ENCODE data around the gene NCK2.

NCK2 gene

DNA sequence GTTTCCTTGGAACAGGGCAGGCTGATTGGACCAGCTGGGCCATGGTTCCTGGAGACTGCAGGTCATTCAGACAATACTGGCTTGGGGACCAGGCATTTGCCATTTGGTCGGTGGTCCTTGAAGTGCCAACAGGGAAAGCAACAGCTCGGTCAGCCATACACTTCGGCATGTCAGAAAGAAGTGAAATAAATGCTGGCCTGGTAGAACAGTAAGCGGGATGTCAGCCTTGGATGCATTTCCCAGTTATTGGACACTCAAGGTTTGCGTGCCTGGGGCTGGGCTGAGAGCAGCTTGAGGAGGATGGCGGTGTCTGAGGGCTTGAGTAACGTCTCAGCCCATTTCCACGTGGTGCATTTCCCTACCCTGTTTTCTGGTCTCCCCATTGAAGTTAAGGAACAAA, 75.4 kb downstream of the NCK2 start:
- no peak overlapping the region for H4K8ac ChIP-seq (ENCODE audit: low read depth, low read length)
- H3K27ac ChIP-seq (replicated peaks; ENCODE audit: low read length) = no peak overlapping the region
- H3K4ac ChIP-seq (ENCODE audit: low read length) = no peak overlapping the region
- H3K36me3 ChIP-seq (replicated peaks in 1 of 2; ENCODE audit: control insufficient read depth in 2 of 2, insufficient read depth in 2 of 2, low read length in 2 of 2) = peaks cover 2 to 68% of the 10 kb centered on the region in 2 donors
- H2BK15ac ChIP-seq (ENCODE audit: low read length) = no peak overlapping the region
- no peak overlapping the region for H4K91ac ChIP-seq (ENCODE audit: low read depth, low read length, poor library complexity)
- H2BK5ac ChIP-seq (ENCODE audit: low read length) = no peak overlapping the region
- no peak overlapping the region for H3K14ac ChIP-seq (ENCODE audit: low read length)
- H2BK12ac ChIP-seq (ENCODE audit: low read length) = no peak overlapping the region
- H3K4me1 ChIP-seq (ENCODE audit: control insufficient read depth in 2 of 2, insufficient read depth in 1 of 2, low read depth in 1 of 2, low read length in 2 of 2) = peaks cover 0 to 3% of the 10 kb centered on the region in 2 donors
- H3K4me2 ChIP-seq (ENCODE audit: insufficient read depth, low read length, poor library complexity, severe bottlenecking) = no peak overlapping the region
- no peak overlapping the region for H3K4me3 ChIP-seq (ENCODE audit: low read length in 2 of 2)
- H2AFZ ChIP-seq (ENCODE audit: low read length) = no peak overlapping the region
- H3K9me3 ChIP-seq (replicated peaks in 1 of 2; ENCODE audit: control insufficient read depth in 2 of 2, insufficient read depth in 1 of 2, low read depth in 1 of 2, low read length in 2 of 2) = peaks cover 0 to 3% of the 10 kb centered on the region in 2 donors
- no peak for DNase-seq (ENCODE audit: low spot score)
- no peak overlapping the region for H2BK120ac ChIP-seq (ENCODE audit: low read depth, low read length)
- H3K27me3 ChIP-seq (ENCODE audit: control insufficient read depth in 3 of 3, insufficient read depth in 3 of 3, low read depth in 1 of 3, low read length in 3 of 3) = no peaks in the 10 kb centered on the region
- H3K9ac ChIP-seq (ENCODE audit: low read depth, low read length, poor library complexity) = no peak overlapping the region
- no CpG with 5 or more reads among the region's 8 CpGs for WGBS, 2 donors (ENCODE audit: extremely low coverage in 2 of 2, insufficient read length in 2 of 2, insufficient replicate concordance in 1 of 2)
- H2AK5ac ChIP-seq (ENCODE audit: low read depth, low read length) = no peak overlapping the region
- no peak overlapping the region for H3K18ac ChIP-seq (ENCODE audit: low read length)
- peaks cover 2% of the 10 kb centered on the region for H3K79me1 ChIP-seq (ENCODE audit: low read depth, low read length)
- peak overlapping the region; percentile 2 for H3K23ac ChIP-seq (ENCODE audit: low read depth, low read length, poor library complexity)

GRCh38 chr2:105820691-105821090, 76.0 kb downstream of the NCK2 start:
- H4K91ac ChIP-seq (ENCODE audit: low read depth, low read length, poor library complexity) = no peak overlapping the region
- peaks cover 2 to 70% of the 10 kb centered on the region in 2 donors for H3K36me3 ChIP-seq (replicated peaks in 1 of 2; ENCODE audit: control insufficient read depth in 2 of 2, insufficient read depth in 2 of 2, low read length in 2 of 2)
- H2BK12ac ChIP-seq (ENCODE audit: low read length) = no peak overlapping the region
- WGBS, 2 donors (ENCODE audit: extremely low coverage in 2 of 2, insufficient read length in 2 of 2, insufficient replicate concordance in 1 of 2) = no CpG with 5 or more reads among the region's 6 CpGs
- no peak overlapping the region for H2BK15ac ChIP-seq (ENCODE audit: low read length)
- no peak overlapping the region for H3K27ac ChIP-seq (replicated peaks; ENCODE audit: low read length)
- H2AFZ ChIP-seq (ENCODE audit: low read length) = no peak overlapping the region
- H3K9ac ChIP-seq (ENCODE audit: low read depth, low read length, poor library complexity) = no peak overlapping the region
- H2BK120ac ChIP-seq (ENCODE audit: low read depth, low read length) = no peak overlapping the region
- no peak overlapping the region for H3K4ac ChIP-seq (ENCODE audit: low read length)
- H3K79me1 ChIP-seq (ENCODE audit: low read depth, low read length) = no peaks in the 10 kb centered on the region
- H3K23ac ChIP-seq (ENCODE audit: low read depth, low read length, poor library complexity) = no peak overlapping the region
- no peak overlapping the region for H3K18ac ChIP-seq (ENCODE audit: low read length)
- H3K4me2 ChIP-seq (ENCODE audit: insufficient read depth, low read length, poor library complexity, severe bottlenecking) = no peak overlapping the region
- no peak overlapping the region for H4K8ac ChIP-seq (ENCODE audit: low read depth, low read length)
- H2BK5ac ChIP-seq (ENCODE audit: low read length) = no peak overlapping the region
- no peak overlapping the region for H2AK5ac ChIP-seq (ENCODE audit: low read depth, low read length)
- H3K4me3 ChIP-seq (ENCODE audit: low read length in 2 of 2) = no peak overlapping the region
- H3K9me3 ChIP-seq (replicated peaks in 1 of 2; ENCODE audit: control insufficient read depth in 2 of 2, insufficient read depth in 1 of 2, low read depth in 1 of 2, low read length in 2 of 2) = peaks cover 0 to 3% of the 10 kb centered on the region in 2 donors
- H3K4me1 ChIP-seq (ENCODE audit: control insufficient read depth in 2 of 2, insufficient read depth in 1 of 2, low read depth in 1 of 2, low read length in 2 of 2) = peaks cover 0 to 3% of the 10 kb centered on the region in 2 donors
- no peak overlapping the region for H3K14ac ChIP-seq (ENCODE audit: low read length)
- no peaks in the 10 kb centered on the region for H3K27me3 ChIP-seq (ENCODE audit: control insufficient read depth in 3 of 3, insufficient read depth in 3 of 3, low read depth in 1 of 3, low read length in 3 of 3)
- no peak for DNase-seq (ENCODE audit: low spot score)

- no peak overlapping the region for H3K18ac ChIP-seq (ENCODE audit: low read length)
- H3K9me3 ChIP-seq (replicated peaks in 1 of 2; ENCODE audit: control insufficient read depth in 2 of 2, insufficient read depth in 1 of 2, low read depth in 1 of 2, low read length in 2 of 2) = peaks cover 0 to 3% of the 10 kb centered on the region in 2 donors
- no peak overlapping the region for H2AFZ ChIP-seq (ENCODE audit: low read length)
- H4K91ac ChIP-seq (ENCODE audit: low read depth, low read length, poor library complexity) = no peak overlapping the region
- no peak overlapping the region for H3K27ac ChIP-seq (replicated peaks; ENCODE audit: low read length)
- no peak overlapping the region for H2AK5ac ChIP-seq (ENCODE audit: low read depth, low read length)
- no peak overlapping the region for H3K14ac ChIP-seq (ENCODE audit: low read length)
- H3K79me1 ChIP-seq (ENCODE audit: low read depth, low read length) = no peaks in the 10 kb centered on the region
- peaks cover 2 to 72% of the 10 kb centered on the region in 2 donors for H3K36me3 ChIP-seq (replicated peaks in 1 of 2; ENCODE audit: control insufficient read depth in 2 of 2, insufficient read depth in 2 of 2, low read length in 2 of 2)
- no peak overlapping the region for H3K4ac ChIP-seq (ENCODE audit: low read length)
- H3K4me3 ChIP-seq (ENCODE audit: low read length in 2 of 2) = no peak overlapping the region
- peaks cover 0 to 3% of the 10 kb centered on the region in 2 donors for H3K4me1 ChIP-seq (ENCODE audit: control insufficient read depth in 2 of 2, insufficient read depth in 1 of 2, low read depth in 1 of 2, low read length in 2 of 2)
- no peak overlapping the region for H2BK15ac ChIP-seq (ENCODE audit: low read length)
- H3K9ac ChIP-seq (ENCODE audit: low read depth, low read length, poor library complexity) = no peak overlapping the region
- H2BK5ac ChIP-seq (ENCODE audit: low read length) = no peak overlapping the region
- no peak overlapping the region for H2BK12ac ChIP-seq (ENCODE audit: low read length)
- no peak overlapping the region for H3K23ac ChIP-seq (ENCODE audit: low read depth, low read length, poor library complexity)
- H3K4me2 ChIP-seq (ENCODE audit: insufficient read depth, low read length, poor library complexity, severe bottlenecking) = no peak overlapping the region
- no CpG with 5 or more reads among the region's 12 CpGs for WGBS, 2 donors (ENCODE audit: extremely low coverage in 2 of 2, insufficient read length in 2 of 2, insufficient replicate concordance in 1 of 2)
- H3K27me3 ChIP-seq (ENCODE audit: control insufficient read depth in 3 of 3, insufficient read depth in 3 of 3, low read depth in 1 of 3, low read length in 3 of 3) = no peaks in the 10 kb centered on the region
- no peak for DNase-seq (ENCODE audit: low spot score)
- H4K8ac ChIP-seq (ENCODE audit: low read depth, low read length) = no peak overlapping the region
- no peak overlapping the region for H2BK120ac ChIP-seq (ENCODE audit: low read depth, low read length)
These were observed 76.9 kb downstream of the NCK2 start for GRCh38 chr2:105821428-105822125.

GRCh38 chr2:105822186-105822585, 77.5 kb downstream of the NCK2 start:
- H2AK5ac ChIP-seq (ENCODE audit: low read depth, low read length) = no peak overlapping the region
- H2BK12ac ChIP-seq (ENCODE audit: low read length) = no peak overlapping the region
- no peaks in the 10 kb centered on the region for H3K79me1 ChIP-seq (ENCODE audit: low read depth, low read length)
- no peak overlapping the region for H3K14ac ChIP-seq (ENCODE audit: low read length)
- no CpG with 5 or more reads among the region's 7 CpGs for WGBS, 2 donors (ENCODE audit: extremely low coverage in 2 of 2, insufficient read length in 2 of 2, insufficient replicate concordance in 1 of 2)
- no peak overlapping the region for H2BK5ac ChIP-seq (ENCODE audit: low read length)
- H3K4ac ChIP-seq (ENCODE audit: low read length) = no peak overlapping the region
- no peak overlapping the region for H2AFZ ChIP-seq (ENCODE audit: low read length)
- H2BK15ac ChIP-seq (ENCODE audit: low read length) = no peak overlapping the region
- no peaks in the 10 kb centered on the region for H3K27me3 ChIP-seq (ENCODE audit: control insufficient read depth in 3 of 3, insufficient read depth in 3 of 3, low read depth in 1 of 3, low read length in 3 of 3)
- no peak for DNase-seq (ENCODE audit: low spot score)
- no peak overlapping the region for H4K91ac ChIP-seq (ENCODE audit: low read depth, low read length, poor library complexity)
- H3K18ac ChIP-seq (ENCODE audit: low read length) = no peak overlapping the region
- H2BK120ac ChIP-seq (ENCODE audit: low read depth, low read length) = no peak overlapping the region
- no peak overlapping the region for H3K9ac ChIP-seq (ENCODE audit: low read depth, low read length, poor library complexity)
- H4K8ac ChIP-seq (ENCODE audit: low read depth, low read length) = no peak overlapping the region
- no peak overlapping the region for H3K4me3 ChIP-seq (ENCODE audit: low read length in 2 of 2)
- H3K27ac ChIP-seq (replicated peaks; ENCODE audit: low read length) = no peak overlapping the region
- no peak overlapping the region for H3K4me2 ChIP-seq (ENCODE audit: insufficient read depth, low read length, poor library complexity, severe bottlenecking)
- peaks cover 0 to 3% of the 10 kb centered on the region in 2 donors for H3K4me1 ChIP-seq (ENCODE audit: control insufficient read depth in 2 of 2, insufficient read depth in 1 of 2, low read depth in 1 of 2, low read length in 2 of 2)
- peaks cover 0 to 66% of the 10 kb centered on the region in 2 donors for H3K36me3 ChIP-seq (replicated peaks in 1 of 2; ENCODE audit: control insufficient read depth in 2 of 2, insufficient read depth in 2 of 2, low read length in 2 of 2)
- H3K9me3 ChIP-seq (replicated peaks in 1 of 2; ENCODE audit: control insufficient read depth in 2 of 2, insufficient read depth in 1 of 2, low read depth in 1 of 2, low read length in 2 of 2) = peaks cover 0 to 2% of the 10 kb centered on the region in 2 donors
- H3K23ac ChIP-seq (ENCODE audit: low read depth, low read length, poor library complexity) = peak overlapping the region; percentile 23
